T-helper 17 cell (primary cell): ENCODE measurements around the gene NEDD4L. TPM values are rescaled to one million over a fixed set of nuclear protein-coding genes. Genes with fewer than 3 reads are reported as not detected.
A peak's percentile ranks its signal among the peaks of the same experiment; 100 is the strongest.
"Not testable (repeated sequence)": the region's sequence is repeated elsewhere in the genome, so short reads cannot be mapped to it uniquely, and the experiment has no call there.

Source experiments
- ATAC-seq: fragments of 150-1000 bp; cut with Tn5 transposase; 2 replicates; pipeline ENCODE4 v1.10.0; 2021; ENCODE audit warnings: mild to moderate bottlenecking, moderate library complexity
- DNase-seq, 3 donors: peaks; one replicate each; pipeline versions ENCODE4 v3.0.0 to v3.0.0-alpha.2; 2020 to 2021
- H3K9me3 ChIP-seq: one replicate; pipeline ENCODE4 v1.7.0; 2013; ENCODE audit warnings: low read length, mild to moderate bottlenecking; ENCODE audit not compliant: control insufficient read depth, poor library complexity, severe bottlenecking
- H3K27ac Mint-ChIP-seq: one replicate; pipeline ENCODE4 v1.8.0; 2022; ENCODE audit warnings: mild to moderate bottlenecking, moderate library complexity, mixed read lengths
- H3K27me3 Mint-ChIP-seq: one replicate; pipeline ENCODE4 v1.8.0; 2022; ENCODE audit warnings: mixed read lengths
- H3K36me3 Mint-ChIP-seq: one replicate; pipeline ENCODE4 v1.8.0; 2022; ENCODE audit warnings: low read depth, mixed read lengths
- H3K4me1 Mint-ChIP-seq: one replicate; pipeline ENCODE4 v1.8.0; 2022; ENCODE audit warnings: mild to moderate bottlenecking, mixed read lengths
- H3K4me3 Mint-ChIP-seq: one replicate; pipeline ENCODE4 v1.8.0; 2022; ENCODE audit warnings: mild to moderate bottlenecking, moderate library complexity, mixed read lengths
- total RNA-seq, 4 donors: library from RNA in 2 of 4; stranded (reverse) in 2 of 4; gene quantifications; one replicate each; pipeline ENCODE4 v1.2.3 and lab custom pipeline; 2022 to 2026

Gene NEDD4L
- total RNA-seq, 2 donors from 2014 or later: 9.8 to 22.4 TPM

DNA sequence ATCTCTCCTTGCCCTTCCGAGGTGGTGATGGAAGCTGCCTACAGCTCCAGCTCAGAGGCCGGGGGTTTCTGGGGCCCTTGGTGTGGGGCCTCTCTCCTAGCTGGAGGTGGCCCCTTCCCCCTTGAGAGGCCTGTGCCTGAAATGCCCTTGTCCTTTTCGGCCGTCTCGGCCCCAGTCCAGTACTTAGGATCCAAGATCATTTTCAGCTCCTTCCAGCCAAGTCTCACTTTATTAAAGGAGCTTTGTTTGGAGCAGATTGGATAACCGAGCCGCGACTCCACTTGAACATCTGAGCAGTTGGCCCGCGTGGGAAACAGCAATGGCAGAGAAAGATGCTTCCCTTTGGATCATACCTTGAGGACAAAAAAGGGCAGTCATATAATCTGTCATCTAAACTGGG, 125.0 kb downstream of the NEDD4L start:
- no peaks in the 10 kb centered on the region for H3K9me3 ChIP-seq
- no peaks in the 10 kb centered on the region for H3K36me3 Mint-ChIP-seq
- H3K4me3 Mint-ChIP-seq: no peak overlapping the region
- no peak for ATAC-seq
- DNase-seq: no peak
- H3K27me3 Mint-ChIP-seq: peaks cover 36% of the 10 kb centered on the region
- no peak overlapping the region for H3K27ac Mint-ChIP-seq
- peaks cover 2% of the 10 kb centered on the region for H3K4me1 Mint-ChIP-seq

DNA sequence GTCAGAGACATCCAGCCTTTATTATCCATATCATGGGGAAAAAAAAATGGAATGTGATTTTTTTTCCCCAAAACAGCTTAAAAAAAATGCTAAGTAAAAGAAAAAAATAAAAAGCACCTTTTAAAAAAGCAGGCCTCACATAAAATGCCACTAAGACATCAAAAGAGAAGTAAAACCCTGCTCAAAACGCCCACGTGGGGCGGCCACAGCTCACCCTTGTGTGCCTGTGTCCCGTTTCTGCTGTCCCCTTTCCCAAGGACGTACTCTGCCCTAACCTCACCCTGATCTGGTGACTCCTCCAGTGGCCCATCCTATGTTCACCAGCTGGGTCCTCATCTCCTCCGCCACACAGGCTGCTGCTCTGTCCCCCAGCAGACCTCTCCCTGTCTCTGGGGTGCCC, 125.4 kb downstream of the NEDD4L start:
- peaks cover 2% of the 10 kb centered on the region for H3K4me1 Mint-ChIP-seq
- no peaks in the 10 kb centered on the region for H3K9me3 ChIP-seq
- ATAC-seq: no peak
- DNase-seq: no peak
- no peak overlapping the region for H3K4me3 Mint-ChIP-seq
- peaks cover 37% of the 10 kb centered on the region for H3K27me3 Mint-ChIP-seq
- no peak overlapping the region for H3K27ac Mint-ChIP-seq
- H3K36me3 Mint-ChIP-seq: no peaks in the 10 kb centered on the region

DNA sequence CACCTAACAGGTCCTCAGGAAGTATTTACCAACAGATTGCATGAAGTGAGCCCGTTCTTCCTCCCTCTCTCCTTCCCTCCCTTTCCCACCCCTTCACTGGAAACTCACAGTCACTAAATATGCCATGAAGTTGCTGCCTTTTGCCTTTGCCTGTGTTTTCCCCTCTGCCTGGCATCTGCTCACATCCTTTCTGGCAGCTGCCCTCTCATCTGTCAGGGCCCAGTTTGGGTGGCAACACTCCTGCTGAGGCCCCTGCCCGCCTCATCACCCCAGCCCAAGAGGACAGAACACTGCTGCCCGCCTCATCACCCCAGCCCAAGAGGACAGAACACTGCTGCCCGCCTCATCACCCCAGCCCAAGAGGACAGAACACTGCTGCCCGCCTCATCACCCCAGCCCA, 126.0 kb downstream of the NEDD4L start:
- not testable (repeated sequence) for H3K27ac Mint-ChIP-seq, H3K9me3 ChIP-seq, DNase-seq, H3K4me1 Mint-ChIP-seq, ATAC-seq, H3K4me3 Mint-ChIP-seq, H3K36me3 Mint-ChIP-seq
- H3K27me3 Mint-ChIP-seq: peaks cover 37% of the 10 kb centered on the region

DNA sequence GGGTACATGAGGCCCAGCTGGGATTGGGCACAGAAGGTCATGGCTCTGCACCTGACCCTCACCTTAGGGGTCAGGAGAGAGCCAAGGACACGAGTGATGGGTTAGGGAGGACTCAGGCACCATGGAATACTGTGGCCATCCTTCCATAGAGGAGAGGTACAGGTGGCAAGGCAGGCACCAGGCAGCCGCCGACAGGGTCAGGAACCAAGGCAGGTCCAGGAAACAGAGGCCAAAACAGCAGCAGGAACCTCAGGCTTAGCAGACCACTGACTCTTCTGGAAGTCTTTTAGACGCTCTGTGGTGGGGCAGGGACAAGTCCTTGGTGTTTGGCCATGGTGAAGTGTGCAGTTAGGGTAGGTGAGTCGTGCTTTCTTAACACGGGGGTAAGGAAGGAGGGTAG, 128.0 kb downstream of the NEDD4L start:
- DNase-seq (no peak), ATAC-seq (no peak)
- Mint-ChIP-seq H3K36me3 (no peaks in the 10 kb centered on the region), H3K4me1 (peaks cover 2% of the 10 kb centered on the region), H3K27me3 (peaks cover 41% of the 10 kb centered on the region), H3K4me3 (no peak overlapping the region), H3K27ac (no peak overlapping the region)
- H3K9me3 ChIP-seq: no peaks in the 10 kb centered on the region

DNA sequence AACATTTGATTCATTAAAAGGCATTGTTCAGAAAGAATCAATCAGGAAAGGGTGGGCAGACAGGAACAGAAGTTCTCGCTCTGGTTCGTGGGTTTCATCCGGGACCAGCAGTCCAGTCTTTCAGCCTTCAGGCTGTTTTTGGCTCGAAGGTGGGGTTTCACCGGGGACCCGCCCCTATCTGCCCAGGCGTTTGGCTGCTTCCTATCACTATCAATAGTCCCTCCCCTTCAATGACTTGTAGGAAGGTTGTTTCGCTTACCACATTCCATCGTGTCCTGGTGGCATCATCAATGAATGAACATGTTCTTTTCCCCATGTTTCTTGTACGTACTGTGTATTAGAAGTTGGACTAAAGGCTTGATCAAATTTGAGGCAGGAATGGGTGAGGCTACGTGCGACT, 130.3 kb downstream of the NEDD4L start:
- H3K27me3 Mint-ChIP-seq: peaks cover 39% of the 10 kb centered on the region
- DNase-seq (no peak), ATAC-seq (no peak)
- no peak overlapping the region for H3K4me3 Mint-ChIP-seq
- no peaks in the 10 kb centered on the region for H3K36me3 Mint-ChIP-seq
- H3K9me3 ChIP-seq: no peaks in the 10 kb centered on the region
- H3K4me1 Mint-ChIP-seq: peaks cover 2% of the 10 kb centered on the region
- H3K27ac Mint-ChIP-seq: no peak overlapping the region

DNA sequence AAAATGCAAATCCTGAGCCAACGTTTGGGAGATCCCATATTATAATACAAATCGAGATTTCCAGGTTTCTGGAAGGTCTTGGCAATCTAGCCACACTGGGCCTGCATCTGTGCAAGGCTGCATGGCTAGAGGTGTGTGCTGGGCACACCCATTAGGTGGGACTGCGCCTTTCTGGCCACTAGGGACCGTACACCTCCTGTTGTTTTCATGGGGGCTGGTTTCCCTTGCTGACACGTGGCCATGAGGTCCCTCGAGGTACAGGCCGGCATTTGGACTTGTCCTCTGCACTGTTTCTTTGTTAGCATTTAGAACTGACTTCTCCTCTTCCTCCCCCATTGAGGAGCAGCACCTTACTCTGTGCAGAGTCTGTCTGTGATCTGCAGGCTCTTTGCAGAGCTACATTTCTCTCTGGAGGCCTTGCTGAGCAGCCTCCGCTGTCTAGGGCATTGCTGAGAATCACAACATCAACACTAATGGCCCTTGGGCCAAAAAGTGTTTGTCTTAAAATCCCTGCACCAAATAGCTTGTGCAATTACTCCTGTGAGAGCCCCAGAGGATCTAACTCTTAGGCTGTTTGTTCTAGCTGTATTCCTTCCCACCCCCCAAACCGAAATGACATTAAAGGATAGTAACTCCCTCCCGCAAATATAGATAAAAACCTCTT, 131.2 kb downstream of the NEDD4L start:
- H3K27me3 Mint-ChIP-seq: peaks cover 44% of the 10 kb centered on the region
- no peaks in the 10 kb centered on the region for H3K9me3 ChIP-seq
- ATAC-seq: no peak
- H3K4me3 Mint-ChIP-seq: no peak overlapping the region
- no peaks in the 10 kb centered on the region for H3K36me3 Mint-ChIP-seq
- no peak overlapping the region for H3K27ac Mint-ChIP-seq
- H3K4me1 Mint-ChIP-seq: no peaks in the 10 kb centered on the region
- no peak for DNase-seq

DNA sequence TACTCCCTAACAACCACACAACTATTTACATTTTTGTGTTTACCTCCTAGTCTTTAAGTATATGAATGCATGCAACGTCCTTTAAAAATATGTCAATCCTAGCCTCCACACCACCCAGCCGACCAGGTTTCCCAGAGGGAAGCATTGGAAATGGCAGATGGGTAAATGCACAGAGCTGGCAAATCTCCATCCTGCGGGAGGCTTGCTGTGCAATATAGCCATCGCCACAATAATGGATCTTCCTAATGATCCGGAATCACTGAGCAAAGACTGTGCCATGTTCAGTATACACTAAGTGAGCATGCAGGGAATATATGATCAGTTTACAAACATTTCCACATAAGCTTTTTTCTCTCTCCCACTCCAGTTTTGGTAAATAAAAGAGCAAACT, 131.8 kb downstream of the NEDD4L start:
- Mint-ChIP-seq H3K36me3 (no peaks in the 10 kb centered on the region), H3K27ac (no peak overlapping the region), H3K4me3 (no peak overlapping the region), H3K27me3 (peaks cover 49% of the 10 kb centered on the region), H3K4me1 (no peaks in the 10 kb centered on the region)
- no peaks in the 10 kb centered on the region for H3K9me3 ChIP-seq
- no peak for DNase-seq
- ATAC-seq: no peak

DNA sequence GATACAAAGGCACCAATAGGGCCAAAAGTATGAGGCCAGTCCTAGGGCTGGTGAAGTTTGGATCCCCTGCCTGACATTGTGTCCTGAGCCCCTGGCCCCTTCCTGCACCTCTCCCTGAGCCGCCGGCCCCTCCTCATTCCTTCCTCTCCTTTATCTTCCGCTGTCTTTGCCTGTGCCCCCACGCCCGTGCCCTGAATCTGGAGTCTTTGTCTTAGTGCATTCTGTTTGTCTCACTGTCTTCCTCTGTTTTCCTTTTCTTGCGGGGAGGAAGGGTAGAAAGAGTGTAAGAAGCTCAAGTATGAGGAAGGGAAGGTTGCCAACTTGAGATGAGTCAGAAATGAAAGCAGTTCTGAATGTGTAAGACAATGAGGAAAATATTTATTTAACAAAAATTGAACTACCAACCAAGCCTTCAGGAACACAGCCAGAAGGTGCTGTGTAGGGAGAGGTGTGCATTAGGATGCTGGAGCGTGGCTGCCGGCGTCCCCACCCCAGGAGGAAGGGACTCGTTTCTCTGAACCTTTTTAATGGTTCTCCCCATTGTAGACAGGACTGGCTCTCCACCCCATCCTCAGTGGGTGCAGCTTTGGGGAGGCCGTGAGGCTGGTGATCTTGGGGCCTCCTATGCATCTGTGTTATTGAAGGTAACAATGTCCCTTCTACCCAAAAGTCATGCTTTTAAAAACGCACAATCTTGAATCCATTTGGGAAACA, 133.1 kb downstream of the NEDD4L start:
- ATAC-seq: no peak

DNA sequence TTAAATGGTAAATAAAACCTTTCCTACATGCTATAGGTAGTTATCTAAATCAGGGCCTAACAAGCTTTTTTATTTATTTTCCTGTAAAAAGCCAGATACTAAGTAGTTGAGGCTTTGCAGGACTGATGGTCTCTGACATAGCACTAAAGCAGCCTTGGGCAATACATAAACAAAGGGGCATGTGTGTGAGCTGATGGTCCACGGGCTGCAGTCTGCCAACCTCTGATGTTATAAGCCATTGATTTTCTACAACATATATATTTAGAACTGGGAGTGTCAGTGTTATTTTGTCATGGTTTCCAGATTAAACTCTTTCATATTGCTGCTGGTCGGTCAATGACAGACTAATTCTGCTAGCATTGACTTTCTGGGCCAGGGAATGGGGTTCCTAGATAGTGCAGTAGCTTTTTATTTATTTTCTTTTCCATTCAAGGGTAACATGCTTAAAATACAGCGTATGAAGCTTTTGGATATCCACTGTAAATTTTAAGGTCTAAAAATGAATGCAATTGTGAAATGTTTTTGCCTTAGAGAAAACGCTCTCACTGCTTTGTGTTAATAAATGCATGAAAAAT, 134.0 kb downstream of the NEDD4L start:
- H3K4me3 Mint-ChIP-seq: no peak overlapping the region
- no peaks in the 10 kb centered on the region for H3K9me3 ChIP-seq
- no peaks in the 10 kb centered on the region for H3K36me3 Mint-ChIP-seq
- H3K27me3 Mint-ChIP-seq: peaks cover 38% of the 10 kb centered on the region
- H3K4me1 Mint-ChIP-seq: no peaks in the 10 kb centered on the region
- H3K27ac Mint-ChIP-seq: no peak overlapping the region
- ATAC-seq (no peak), DNase-seq (no peak)

More for the DNA sequence above, 133.1 kb downstream of the NEDD4L start:
- H3K36me3 Mint-ChIP-seq: no peaks in the 10 kb centered on the region
- H3K27me3 Mint-ChIP-seq: peaks cover 42% of the 10 kb centered on the region
- no peaks in the 10 kb centered on the region for H3K4me1 Mint-ChIP-seq
- no peak overlapping the region for H3K27ac Mint-ChIP-seq
- DNase-seq: no peak
- H3K4me3 Mint-ChIP-seq: no peak overlapping the region
- H3K9me3 ChIP-seq: no peaks in the 10 kb centered on the region

DNA sequence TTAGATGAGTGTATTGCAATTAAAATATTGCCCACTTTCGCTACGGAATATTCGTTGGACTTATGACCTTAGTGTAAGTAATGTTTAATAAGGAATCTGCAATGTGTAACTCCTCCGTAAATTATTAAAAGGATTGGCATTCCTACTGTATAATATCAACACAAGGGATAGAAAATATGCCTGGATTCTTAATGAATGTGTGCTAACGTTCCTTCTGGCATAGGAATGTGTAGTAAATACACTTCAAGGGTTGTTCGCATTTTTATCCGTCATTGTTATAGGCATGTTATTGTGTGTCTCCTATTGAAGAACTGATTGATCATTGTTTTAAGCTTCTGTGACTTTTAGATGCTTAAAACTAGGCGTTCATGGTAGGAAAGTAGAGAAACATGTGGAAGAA, 134.5 kb downstream of the NEDD4L start:
- no peak for DNase-seq
- Mint-ChIP-seq H3K27me3 (peaks cover 38% of the 10 kb centered on the region), H3K4me1 (no peaks in the 10 kb centered on the region), H3K4me3 (no peak overlapping the region), H3K27ac (no peak overlapping the region), H3K36me3 (no peaks in the 10 kb centered on the region)
- no peak for ATAC-seq
- no peaks in the 10 kb centered on the region for H3K9me3 ChIP-seq

DNA sequence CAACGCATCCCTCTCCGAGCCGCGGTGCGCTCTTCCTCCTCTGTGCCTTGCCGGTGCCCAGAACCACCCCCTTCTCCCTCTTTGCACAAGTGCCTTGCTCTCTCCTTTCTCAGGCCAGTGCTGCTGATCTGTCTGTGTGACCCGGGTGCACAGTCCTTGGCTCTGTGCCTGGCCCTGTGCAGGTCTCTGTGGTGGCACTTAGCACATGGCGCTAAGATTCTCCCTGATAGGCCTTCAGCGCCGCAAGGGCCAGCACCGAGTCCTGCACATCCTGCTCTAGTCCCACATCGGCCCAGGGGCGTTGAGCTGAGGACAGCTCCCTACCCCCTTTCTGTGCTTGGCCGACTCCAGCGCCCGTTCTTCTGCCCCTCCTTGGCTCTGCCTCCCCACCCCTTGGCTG, 136.1 kb downstream of the NEDD4L start:
- no peak for DNase-seq
- Mint-ChIP-seq H3K4me1 (no peaks in the 10 kb centered on the region), H3K36me3 (no peaks in the 10 kb centered on the region), H3K27me3 (peaks cover 32% of the 10 kb centered on the region), H3K27ac (no peak overlapping the region), H3K4me3 (no peak overlapping the region)
- H3K9me3 ChIP-seq: no peaks in the 10 kb centered on the region
- ATAC-seq: no peak

DNA sequence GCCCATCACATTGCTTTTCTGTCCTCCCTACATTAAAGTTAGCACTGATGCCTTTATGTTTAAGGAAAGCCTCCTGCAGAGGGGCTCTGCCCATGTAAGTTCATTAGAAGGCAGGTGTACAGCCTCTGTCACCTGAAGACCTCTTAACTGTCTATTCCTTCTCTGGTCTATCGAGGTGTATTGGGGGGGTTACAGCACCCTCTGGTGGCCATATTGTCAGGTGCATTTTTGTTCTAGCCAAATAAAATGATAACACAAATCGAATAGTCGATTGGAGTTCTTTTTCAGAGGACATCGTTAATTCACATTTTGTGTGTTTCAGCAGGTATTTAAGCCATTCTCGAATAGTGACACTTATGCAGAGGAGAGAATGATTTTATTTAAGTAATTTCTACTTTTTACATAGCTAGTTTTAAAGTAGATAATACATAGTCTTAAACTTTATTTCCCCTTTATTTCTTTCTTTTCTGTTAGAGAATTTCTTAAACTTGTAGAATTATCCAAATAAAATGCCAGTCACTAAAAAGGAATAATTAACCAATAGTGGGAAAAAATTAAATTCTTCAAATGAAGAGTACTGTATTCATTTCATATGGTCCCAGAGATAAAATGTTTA, 136.8 kb downstream of the NEDD4L start:
- H3K9me3 ChIP-seq: no peaks in the 10 kb centered on the region
- H3K27me3 Mint-ChIP-seq: peaks cover 29% of the 10 kb centered on the region
- ATAC-seq (peak; percentile 69), DNase-seq (peak; percentile 18 to 44 (median 32))
- H3K4me3 Mint-ChIP-seq: no peak overlapping the region
- H3K4me1 Mint-ChIP-seq: no peaks in the 10 kb centered on the region
- no peak overlapping the region for H3K27ac Mint-ChIP-seq
- no peaks in the 10 kb centered on the region for H3K36me3 Mint-ChIP-seq

DNA sequence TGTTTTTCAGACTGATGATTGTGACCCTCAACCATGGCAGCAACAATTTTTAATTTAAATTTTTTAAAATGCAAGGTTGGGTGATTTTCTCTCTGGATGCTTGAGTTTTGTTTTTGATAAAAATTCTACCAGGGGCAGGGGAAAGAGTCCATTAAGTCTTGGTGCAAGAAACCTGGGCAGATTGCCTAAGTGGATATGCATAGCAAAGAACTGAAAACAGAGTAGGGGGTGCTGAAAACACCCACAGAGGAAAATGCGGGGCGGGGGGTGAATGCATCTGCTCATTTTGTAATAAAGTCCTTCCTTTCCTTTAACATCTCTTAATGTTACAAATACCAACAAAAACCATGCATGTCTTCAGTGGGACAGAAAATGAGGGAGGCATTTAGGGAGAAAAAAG, 138.0 kb downstream of the NEDD4L start:
- no peaks in the 10 kb centered on the region for H3K36me3 Mint-ChIP-seq
- H3K27ac Mint-ChIP-seq: no peak overlapping the region
- DNase-seq: no peak

More for the DNA sequence above, 138.0 kb downstream of the NEDD4L start:
- Mint-ChIP-seq H3K4me1 (no peaks in the 10 kb centered on the region), H3K27me3 (peaks cover 20% of the 10 kb centered on the region), H3K4me3 (no peak overlapping the region)
- no peaks in the 10 kb centered on the region for H3K9me3 ChIP-seq
- no peak for ATAC-seq
